Bronchial epithelial cell (primary cell): ENCODE results near the gene XIRP2. TPM values are rescaled to one million over a fixed set of nuclear protein-coding genes. Genes with fewer than 3 reads are reported as not detected.

Experiments
- DNase-seq: peaks from one replicate; pipeline ENCODE4 v3.0.0-alpha.2; 2010; ENCODE audit warnings: low read depth
- FAIRE-seq: peaks from 2 replicates; lab custom pipeline; 2011; peaks lifted over from hg19 to GRCh38; lab: Jason Lieb, UNC
- H3K27me3 ChIP-seq: 2 replicates; pipeline ENCODE4 v1.5.1; 2011; ENCODE audit warnings: low read length; ENCODE audit not compliant: control insufficient read depth, insufficient read depth
- H3K36me3 ChIP-seq: 2 replicates; pipeline ENCODE4 v1.5.1; 2011; ENCODE audit warnings: low read length; ENCODE audit not compliant: control insufficient read depth, insufficient read depth
- H3K4me3 ChIP-seq: 2 replicates; pipeline ENCODE4 v1.5.1; 2011; ENCODE audit warnings: mild to moderate bottlenecking, low read depth, low read length, control low read depth
- CTCF ChIP-seq: IDR thresholded peaks from 2 replicates; pipeline ENCODE4 v1.5.1; 2011; ENCODE audit warnings: mild to moderate bottlenecking, moderate library complexity, low read length, control low read depth, inconsistent platforms; ENCODE audit not compliant: insufficient read depth, severe bottlenecking
- total RNA-seq: library from RNA; depleted of rRNA; stranded (reverse); fragments of >200 nt; gene quantifications from 2 replicates; pipeline ENCODE4 v1.2.1, GENCODE V29; 2014

XIRP2 gene
- total RNA-seq, 1 donor from 2014 or later, result not detected

GRCh38 chr2:166917415-166917814, 29.1 kb downstream of the XIRP2 start:
- Histone ChIP-seq H3K4me3 (no peak overlapping the region), H3K27me3 (no peaks in the 10 kb centered on the region), H3K36me3 (no peaks in the 10 kb centered on the region)
- no peak for FAIRE-seq
- no peak for DNase-seq
- TF ChIP-seq CTCF, result no peak

GRCh38 chr2:166921261-166921896, 33.1 kb downstream of the XIRP2 start:
- DNase-seq (no peak), FAIRE-seq (no peak)
- no peak for TF ChIP-seq CTCF
- Histone ChIP-seq H3K4me3 (no peak overlapping the region), H3K27me3 (no peaks in the 10 kb centered on the region), H3K36me3 (no peaks in the 10 kb centered on the region)

- H3K4me3 ChIP-seq, result no peak overlapping the region
- FAIRE-seq (no peak), DNase-seq (no peak)
- H3K27me3 ChIP-seq, result no peaks in the 10 kb centered on the region
- no peaks in the 10 kb centered on the region for H3K36me3 ChIP-seq
- no peak for TF ChIP-seq CTCF
Measured at GRCh38 chr2:166924967-166925366, 36.7 kb downstream of the XIRP2 start.

- FAIRE-seq (no peak), DNase-seq (no peak)
- Histone ChIP-seq H3K27me3 (no peaks in the 10 kb centered on the region), H3K36me3 (no peaks in the 10 kb centered on the region), H3K4me3 (no peak overlapping the region)
- TF ChIP-seq CTCF, result no peak
Measured at GRCh38 chr2:166926657-166927056, 38.4 kb downstream of the XIRP2 start.

GRCh38 chr2:166932032-166932431, 43.8 kb downstream of the XIRP2 start:
- Histone ChIP-seq H3K4me3 (no peak overlapping the region), H3K27me3 (no peaks in the 10 kb centered on the region), H3K36me3 (no peaks in the 10 kb centered on the region)
- peak; percentile 49 for DNase-seq
- TF ChIP-seq CTCF, result no peak
- no peak for FAIRE-seq

GRCh38 chr2:166934817-166935216, 46.5 kb downstream of the XIRP2 start:
- no peak for DNase-seq
- no peak for FAIRE-seq
- H3K27me3 ChIP-seq, result no peaks in the 10 kb centered on the region

More at GRCh38 chr2:166934817-166935216, 46.5 kb downstream of the XIRP2 start:
- Histone ChIP-seq H3K36me3 (no peaks in the 10 kb centered on the region), H3K4me3 (no peak overlapping the region)
- TF ChIP-seq CTCF, result no peak
